HG02798 (cell line): ENCODE results near the gene OXLD1.

Source experiments
- ATAC-seq: cut with Tn5 transposase; IDR thresholded peaks from one replicate; pipeline ENCODE4 v1.9.1; 2021; ENCODE audit warnings: mild to moderate bottlenecking; ENCODE audit not compliant: unreplicated experiment, poor library complexity

Gene OXLD1

DNA sequence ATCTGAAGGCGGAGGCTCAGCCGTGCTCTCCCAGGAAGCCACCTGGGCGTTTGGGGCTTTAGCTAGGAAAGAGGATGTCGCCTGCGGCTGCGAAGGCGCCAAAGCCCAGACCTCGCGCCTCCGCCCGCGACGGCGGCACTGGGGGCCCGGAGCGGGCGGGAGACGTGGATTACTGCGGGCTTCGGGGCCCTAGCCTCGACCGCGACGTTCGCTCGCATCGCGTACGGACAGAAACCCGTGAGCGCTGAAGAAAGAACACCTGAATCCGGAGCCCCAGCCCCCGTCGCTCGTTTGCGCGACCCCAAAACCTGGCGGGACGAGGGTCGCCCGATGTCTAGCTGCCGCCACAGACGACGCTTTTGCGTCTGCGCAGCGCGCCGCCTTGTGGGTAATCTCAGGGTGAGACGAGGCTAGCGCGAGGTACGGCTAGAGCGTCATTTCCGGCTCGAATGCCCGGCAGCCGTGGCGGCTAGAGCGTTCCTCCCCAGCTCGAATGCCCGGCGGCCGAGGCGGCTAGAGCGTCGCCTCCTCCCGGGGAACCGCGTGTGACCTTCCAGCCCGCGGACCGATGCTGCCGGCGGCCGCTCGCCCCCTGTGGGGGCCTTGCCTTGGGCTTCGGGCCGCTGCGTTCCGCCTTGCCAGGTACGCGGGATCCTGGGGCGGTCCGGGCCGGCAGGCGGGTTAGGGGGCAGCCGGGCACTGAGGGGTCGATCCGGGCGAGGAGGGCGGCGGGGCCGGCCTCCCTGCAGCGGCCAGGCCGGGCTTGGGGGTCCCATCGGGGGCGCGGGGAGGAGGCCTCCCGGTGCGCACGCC, 36.7 kb upstream of the OXLD1 start, which contains the start of gene MRPL12:
MRPL12 (plus strand) TSS at position 434 of the 813 bp plus-strand sequence; CDS start at position 569, 135 bp downstream.
- peak; percentile 89 for ATAC-seq

DNA sequence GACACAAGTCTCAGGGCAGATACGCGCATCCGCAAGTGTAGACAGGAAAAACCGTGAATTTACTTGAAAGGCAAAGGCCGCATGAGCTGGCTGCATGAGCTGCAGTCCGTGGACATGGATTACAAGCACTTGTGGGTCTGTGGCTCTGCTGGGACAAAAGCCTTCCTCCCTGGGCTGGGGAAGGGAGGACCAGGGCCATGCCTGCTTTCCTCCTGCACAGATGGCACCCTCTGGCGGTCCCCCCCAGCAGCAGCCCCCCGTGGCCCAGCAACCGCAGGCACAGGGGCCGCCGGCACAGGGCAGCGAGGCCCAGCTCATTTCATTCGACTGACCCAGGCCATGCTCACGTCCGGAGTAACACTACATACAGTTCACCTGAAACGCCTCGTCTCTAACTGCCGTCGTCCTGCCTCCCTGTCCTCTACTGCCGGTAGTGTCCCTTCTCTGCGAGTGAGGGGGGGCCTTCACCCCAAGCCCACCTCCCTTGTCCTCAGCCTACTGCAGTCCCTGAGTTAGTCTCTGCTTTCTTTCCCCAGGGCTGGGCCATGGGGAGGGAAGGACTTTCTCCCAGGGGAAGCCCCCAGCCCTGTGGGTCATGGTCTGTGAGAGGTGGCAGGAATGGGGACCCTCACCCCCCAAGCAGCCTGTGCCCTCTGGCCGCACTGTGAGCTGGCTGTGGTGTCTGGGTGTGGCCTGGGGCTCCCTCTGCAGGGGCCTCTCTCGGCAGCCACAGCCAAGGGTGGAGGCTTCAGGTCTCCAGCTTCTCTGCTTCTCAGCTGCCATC, 35.1 kb upstream of the OXLD1 start:
- ATAC-seq = no peak

GRCh38 chr17:81700353-81701287, 34.2 kb upstream of the OXLD1 start:
- no peak for ATAC-seq

DNA sequence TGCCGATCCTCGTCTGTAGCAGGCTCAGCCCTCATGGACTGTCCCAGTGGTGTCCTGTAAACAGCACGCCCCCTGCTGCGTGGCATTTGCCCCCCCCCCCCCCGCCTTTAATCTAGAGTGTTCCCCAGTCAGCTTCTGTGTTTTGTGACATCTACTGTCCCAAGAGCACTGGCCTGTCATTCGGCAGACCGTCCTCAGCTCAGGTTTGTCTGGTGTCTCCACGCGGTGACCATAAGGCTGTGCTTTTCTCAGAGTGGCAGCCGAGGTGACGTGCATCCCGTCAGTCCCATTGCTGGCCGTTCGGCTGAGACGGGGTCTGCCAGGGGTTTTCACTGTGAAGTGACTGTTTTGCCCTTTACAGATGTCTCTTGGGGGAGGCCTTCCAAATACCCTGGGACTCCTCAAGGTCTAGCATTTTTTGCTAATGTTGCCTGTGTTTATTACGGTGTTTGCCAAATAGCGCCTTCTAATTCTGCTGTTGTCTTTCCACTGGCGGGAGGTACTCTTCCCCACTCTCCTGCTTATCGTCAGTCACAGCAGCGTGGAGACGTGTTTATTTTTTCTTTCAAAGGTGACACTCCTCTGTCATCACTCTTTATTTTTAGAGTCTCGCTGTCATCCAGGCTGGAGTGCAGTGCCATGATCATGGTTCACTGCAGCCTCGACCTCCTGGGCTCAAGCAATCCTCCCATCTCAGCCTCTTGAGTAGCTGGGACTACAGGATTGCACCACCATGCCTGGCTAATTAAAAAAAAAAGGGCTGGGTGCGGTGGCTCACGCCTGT, 31.0 kb upstream of the OXLD1 start:
- ATAC-seq = no peak

- no peak for ATAC-seq
Observed at GRCh38 chr17:81696218-81696941, 30.0 kb upstream of the OXLD1 start.

GRCh38 chr17:81695801-81696200, 29.4 kb upstream of the OXLD1 start:
- ATAC-seq = no peak

GRCh38 chr17:81695211-81695610, 28.8 kb upstream of the OXLD1 start:
- no peak for ATAC-seq

DNA sequence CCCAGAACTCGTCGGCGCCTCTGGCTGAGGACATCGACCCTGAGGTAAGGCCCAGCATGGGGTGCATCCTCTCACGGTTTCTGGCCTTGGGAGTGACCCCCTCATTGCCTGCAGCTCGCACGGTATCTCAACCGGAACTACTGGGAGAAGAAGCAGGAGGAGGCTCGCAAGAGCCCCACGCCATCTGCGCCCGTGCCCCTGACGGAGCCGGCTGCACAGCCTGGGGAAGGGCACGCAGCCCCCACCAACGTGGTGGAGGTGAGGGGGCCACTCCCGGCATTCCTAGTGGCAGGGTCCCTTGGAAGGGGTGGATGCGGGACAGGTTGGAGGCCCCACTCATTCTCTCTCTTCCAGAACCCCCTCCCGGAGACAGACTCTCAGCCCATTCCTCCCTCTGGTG, 28.4 kb upstream of the OXLD1 start:
- ATAC-seq = no peak

- ATAC-seq = no peak
Observed at GRCh38 chr17:81693509-81694210, 27.3 kb upstream of the OXLD1 start.

DNA sequence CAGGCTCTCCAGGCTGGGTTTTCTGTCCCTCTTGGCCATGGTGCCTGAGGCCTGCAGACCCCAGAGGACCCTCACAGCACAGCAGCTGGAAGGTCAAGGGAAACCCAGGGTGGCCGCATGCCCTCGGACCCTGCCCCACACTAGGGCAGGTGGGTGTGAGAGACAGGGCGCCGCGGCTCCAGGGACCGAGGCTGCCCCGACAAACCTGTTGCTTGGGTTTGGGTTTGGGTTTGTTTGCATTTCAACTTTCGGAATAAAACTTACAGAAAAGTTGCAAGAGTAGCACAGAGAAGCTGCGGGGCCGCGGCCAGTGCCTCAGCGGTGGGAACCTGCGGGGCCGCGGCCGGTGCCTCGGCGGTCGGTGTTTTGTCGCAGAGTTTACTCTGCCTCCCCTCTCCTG, 25.2 kb upstream of the OXLD1 start:
- no peak for ATAC-seq

DNA sequence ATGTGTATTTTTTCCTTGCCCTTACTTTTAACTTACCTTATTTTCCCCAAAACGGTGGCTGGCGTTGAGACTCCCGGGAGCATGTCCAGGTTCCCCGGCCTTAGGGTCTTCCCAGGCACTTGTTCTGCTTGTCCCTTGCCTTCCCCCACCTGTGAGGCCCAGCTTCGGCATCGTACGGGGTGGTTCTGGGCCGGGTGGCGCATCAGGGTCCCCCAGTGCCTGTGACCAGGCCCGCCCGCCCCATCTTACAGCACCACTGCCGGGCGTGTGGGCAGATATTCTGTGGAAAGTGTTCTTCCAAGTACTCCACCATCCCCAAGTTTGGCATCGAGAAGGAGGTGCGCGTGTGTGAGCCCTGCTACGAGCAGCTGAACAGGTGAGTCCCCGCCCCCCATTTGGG, 24.8 kb upstream of the OXLD1 start:
- ATAC-seq = no peak

DNA sequence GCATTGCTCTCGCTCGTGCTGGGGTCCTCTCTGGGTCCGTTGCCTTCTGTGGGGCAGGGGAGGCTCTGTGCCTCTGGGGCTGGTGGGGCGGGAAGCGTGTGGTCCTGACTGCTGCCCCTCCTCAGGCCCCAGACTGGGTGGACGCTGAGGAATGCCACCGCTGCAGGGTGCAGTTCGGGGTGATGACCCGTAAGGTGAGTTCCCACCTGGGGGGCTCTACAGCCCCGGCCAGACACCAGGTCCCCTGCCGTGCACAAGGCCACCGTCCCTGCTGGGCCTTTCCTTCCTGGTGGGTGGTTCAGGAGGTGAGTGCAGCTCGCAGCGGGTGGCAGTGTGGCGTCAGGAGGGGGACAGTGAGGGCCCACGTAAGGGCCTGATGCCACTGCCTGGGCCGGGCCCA, 24.1 kb upstream of the OXLD1 start:
- ATAC-seq = no peak

DNA sequence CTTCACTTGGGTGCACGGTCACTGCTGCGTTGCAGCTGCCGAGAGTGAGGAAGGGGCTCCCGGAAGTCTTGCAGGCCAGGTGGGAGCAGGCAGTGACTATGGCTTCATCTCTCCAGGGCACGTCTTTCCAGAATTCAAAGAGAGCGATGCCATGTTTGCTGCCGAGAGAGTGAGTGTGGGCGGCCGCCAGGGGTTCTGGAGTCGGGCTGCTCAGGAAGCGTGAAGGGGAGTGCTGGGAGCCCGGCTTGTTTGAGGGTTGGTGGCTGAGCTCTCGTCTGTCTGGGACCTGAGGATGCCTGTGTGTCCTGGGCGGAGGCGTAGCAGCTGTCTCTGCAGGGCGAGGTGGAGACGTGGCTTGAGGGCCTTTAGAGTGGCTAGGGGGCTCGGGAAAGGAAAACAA, 23.7 kb upstream of the OXLD1 start:
- ATAC-seq = no peak

GRCh38 chr17:81688616-81689015, 22.2 kb upstream of the OXLD1 start:
- ATAC-seq = no peak

- no peak for ATAC-seq
Observed at GRCh38 chr17:81687770-81688541, 21.6 kb upstream of the OXLD1 start.

DNA sequence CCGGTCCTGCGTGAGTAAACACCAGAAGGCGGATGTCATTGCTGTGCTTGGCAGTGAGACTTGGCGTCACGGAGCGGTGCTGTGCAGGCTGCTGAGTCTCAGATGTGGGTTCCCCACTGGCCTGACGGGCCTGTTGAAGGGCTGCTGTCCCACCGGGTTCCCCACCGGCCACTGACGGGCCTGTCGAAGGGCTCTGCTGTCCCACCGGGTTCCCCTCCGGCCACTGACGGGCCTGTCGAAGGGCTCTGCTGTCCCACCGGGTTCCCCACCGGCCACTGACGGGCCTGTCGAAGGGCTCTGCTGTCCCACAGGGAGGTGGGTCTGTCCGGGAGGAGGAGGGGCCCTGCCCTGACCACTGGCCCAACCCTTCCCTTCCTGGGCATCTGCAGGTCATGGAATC, 20.2 kb upstream of the OXLD1 start:
- no peak for ATAC-seq

GRCh38 chr17:81685108-81685507, 18.7 kb upstream of the OXLD1 start:
- ATAC-seq = no peak

DNA sequence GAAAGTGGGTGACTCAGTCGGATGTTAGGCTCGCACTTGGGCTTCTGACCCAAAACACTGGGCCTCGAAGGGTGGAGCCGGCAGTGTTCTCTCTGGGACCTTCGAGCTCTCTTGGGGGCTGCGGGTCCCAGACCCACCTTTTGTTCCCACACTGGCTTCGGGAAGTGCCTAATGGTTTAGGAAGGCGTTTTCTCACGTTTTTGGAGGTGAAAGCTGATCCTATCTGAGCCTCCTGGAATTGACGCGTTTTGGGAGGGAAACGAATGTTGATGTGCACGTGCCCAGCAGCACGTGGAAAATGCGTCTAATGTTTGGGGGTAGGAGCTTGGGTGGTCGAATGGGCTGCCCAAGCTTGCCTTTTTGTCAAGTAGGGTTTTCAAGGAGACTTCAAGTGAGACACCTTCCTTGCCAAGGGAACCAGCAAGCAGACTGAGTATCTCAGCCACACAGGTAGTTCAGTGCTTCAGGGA, 18.1 kb upstream of the OXLD1 start:
- no peak for ATAC-seq
